Stimulated activated CD8-positive, alpha-beta memory T cell treated with anti-CD3 and anti-CD28 coated beads, Interleukin-12 subunit alpha, Interleukin-12 subunit beta, amount 100 ng/mL, for 4 hours (primary cell): ENCODE data around the gene DUXA.
"Not testable (repeated sequence)": the region's sequence is repeated elsewhere in the genome, so short reads cannot be mapped to it uniquely, and the experiment has no call there.

Experiments used
- DNase-seq: peaks from one replicate; pipeline ENCODE4 v3.0.0-alpha.2; 2020; ENCODE audit warnings: low read depth

The DUXA gene

DNA sequence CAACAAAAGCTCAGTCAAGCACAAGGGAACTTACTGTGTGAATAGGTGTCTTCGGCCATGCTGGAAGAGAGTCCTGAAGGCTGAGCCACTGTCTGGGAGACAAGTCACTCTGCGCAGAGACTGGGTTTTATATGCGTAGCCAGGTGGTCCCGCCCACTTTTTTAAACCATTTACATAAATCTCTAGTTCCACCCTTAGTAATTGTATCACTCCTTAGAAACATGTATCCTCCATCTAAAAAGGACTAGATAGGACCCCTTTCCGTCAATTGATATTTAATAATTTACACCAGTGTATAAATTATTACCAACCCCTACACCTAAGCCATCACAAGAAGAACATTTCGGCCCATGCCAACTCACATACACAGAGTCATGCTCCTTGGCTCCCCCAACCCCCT is at the start of gene DUXA:
DUXA (minus strand) TSS at position 101 of the 400 bp plus-strand sequence; CDS start at position 59, 42 bp downstream.
- DNase-seq = no peak

DNA sequence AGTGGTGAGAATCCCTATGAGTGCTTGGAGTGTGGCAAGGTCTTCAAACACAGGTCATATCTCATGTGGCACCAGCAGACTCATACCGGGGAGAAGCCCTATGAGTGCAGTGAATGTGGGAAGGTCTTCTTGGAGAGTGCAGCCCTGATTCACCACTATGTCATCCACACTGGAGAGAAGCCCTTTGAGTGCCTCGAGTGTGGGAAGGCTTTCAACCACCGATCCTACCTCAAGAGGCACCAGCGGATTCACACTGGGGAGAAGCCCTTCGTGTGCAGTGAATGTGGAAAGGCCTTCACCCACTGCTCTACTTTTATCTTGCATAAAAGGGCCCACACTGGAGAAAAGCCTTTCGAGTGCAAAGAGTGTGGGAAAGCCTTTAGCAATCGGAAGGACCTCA is 44.8 kb upstream of the DUXA start:
- no peak for DNase-seq

DNA sequence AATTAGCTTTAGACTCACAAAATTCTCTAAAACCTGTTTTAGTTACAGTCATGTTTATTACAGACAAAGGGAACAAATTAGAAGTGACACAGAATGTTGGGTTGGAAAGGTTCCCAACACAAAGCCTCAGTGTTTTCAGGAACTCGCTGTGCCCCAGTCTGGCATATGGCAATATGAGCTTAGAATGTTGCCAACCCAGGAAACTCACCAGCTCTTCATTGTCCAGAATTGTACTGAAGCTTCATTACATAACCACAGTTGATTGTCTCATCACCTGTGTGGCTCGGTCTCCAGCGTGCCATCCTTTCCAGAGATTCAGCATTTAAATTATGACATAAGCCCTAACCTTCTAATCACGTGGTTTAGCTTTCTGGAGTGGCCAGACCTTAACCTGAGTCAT is 43.1 kb upstream of the DUXA start:
- no peak for DNase-seq

- DNase-seq = no peak
Observed at GRCh38 chr19:57202160-57202559, 34.9 kb upstream of the DUXA start.

GRCh38 chr19:57197874-57198273 is 30.6 kb upstream of the DUXA start:
- DNase-seq = not testable (repeated sequence)

- DNase-seq = no peak
Observed at GRCh38 chr19:57192993-57193392, 25.7 kb upstream of the DUXA start.

- DNase-seq = no peak
Observed at GRCh38 chr19:57192077-57192420, 24.8 kb upstream of the DUXA start.

GRCh38 chr19:57191141-57192076 is 24.1 kb upstream of the DUXA start, which contains the start of gene ZNF264:
Gene ZNF264 (plus strand): TSS chr19:57191500. CDS start chr19:57191914, 414 bp downstream.
- DNase-seq = peak; percentile 81

DNA sequence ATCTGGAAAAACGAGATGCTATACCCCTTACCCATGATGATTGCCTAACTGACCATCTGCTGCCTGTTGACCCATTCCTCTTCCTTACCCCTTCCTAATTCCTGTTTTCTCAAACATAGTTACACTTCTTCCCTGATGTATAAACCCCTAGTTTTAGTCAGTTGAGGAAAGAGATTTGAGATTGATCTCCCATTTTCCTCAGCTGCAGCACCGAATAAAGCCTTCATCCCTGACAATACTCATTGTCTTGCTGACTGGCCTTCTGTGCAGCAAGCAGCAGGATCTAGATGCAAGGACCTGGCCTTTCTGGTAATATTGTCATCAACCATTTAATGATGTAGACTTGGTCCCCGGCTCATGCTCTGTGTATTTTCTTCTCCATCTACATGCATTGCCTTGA is 23.0 kb upstream of the DUXA start:
- no peak for DNase-seq

DNA sequence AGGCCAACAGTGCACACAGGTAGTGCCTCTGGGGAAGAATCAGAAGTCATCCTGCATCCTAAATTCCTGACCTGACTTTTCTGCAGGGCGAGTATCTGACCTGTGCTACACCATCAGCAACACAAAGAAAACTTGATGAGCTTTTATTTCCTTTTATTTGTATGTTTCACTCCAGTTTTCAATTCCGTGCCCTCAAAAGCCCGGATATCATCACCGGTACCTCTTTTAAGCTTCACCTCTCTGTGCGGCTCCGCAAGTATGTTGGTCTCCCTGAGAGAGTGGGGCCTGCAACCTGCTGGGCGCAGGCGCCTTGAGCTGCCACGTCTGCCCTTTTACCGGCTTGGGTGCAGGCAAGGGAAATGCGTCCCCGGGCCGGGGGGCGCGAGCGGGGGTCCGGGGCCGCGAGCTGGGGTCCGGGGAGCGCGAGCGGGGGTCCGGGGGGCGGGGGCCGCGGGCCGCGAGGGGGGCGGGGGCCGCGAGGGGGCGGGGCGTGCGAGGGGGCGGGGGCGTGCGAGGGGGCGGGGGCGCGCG is 4.3 kb upstream of the DUXA start:
- DNase-seq = no peak

DNA sequence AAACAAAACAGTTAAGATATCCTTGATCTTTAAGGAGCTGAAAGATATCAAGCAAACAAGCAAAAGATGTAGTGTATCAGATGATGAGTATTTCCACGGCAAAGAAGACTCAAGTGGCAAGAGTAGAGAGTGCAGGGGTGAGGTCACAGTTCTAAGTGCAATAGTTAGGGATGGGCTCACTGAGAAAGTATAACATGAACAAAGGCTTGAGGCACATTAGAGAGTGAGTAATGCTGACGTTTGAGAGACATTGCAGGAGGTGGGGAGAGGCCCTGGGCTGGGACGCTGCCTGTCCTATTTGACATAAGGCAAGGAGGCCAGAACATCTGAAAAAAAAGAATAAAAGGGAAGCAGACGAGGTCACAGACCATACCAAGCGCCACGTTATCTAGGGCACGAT is 1.4 kb downstream of the DUXA start:
- no peak for DNase-seq

GRCh38 chr19:57161985-57162539 is 5.2 kb downstream of the DUXA start:
- DNase-seq = no peak

- no peak for DNase-seq
Observed at GRCh38 chr19:57152921-57153320, 14.4 kb downstream of the DUXA start.

DNA sequence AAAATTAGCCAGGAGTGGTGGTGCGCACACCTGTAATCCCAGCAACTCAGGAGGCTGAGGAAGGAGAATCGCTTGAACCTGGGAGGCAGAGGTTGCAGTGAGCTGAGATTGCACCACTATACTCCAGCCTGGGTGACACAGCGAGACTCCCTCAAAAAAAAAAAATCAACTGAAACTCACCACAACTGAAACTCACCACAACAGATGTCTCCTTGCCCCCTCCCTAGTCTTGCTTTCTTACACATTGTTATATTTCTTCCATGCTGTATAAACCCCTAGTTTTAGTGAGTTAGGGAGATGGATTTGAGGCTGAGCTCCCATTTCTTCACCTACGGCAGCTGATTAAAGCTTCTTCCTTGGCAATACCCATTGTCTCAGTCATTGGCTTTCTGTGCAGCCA is 25.6 kb downstream of the DUXA start:
- DNase-seq = no peak

DNA sequence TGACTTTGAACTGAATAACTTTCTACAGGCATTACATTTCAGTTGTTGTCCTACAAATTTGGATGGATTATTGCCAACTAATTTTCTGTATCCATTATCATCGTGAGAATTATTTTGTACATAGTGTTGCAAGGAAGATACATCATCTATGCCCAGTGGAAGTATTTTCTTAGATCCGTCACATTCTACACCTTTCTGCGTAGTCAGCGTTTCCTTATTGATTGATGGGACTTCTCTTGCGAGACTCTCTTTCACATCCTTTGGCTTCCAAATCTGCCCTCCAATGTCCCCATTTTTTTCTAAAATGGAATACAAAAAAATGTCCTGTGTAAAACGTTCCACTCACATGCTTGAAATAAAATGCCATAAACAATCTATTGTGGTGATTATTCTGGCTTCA is 31.5 kb downstream of the DUXA start:
- no peak for DNase-seq

- not testable (repeated sequence) for DNase-seq
Observed at GRCh38 chr19:57127403-57127802, 39.9 kb downstream of the DUXA start.

- DNase-seq = no peak
Observed at GRCh38 chr19:57123882-57124281, 43.4 kb downstream of the DUXA start.

- DNase-seq = no peak
Observed at GRCh38 chr19:57118848-57119247, 48.4 kb downstream of the DUXA start.

DNA sequence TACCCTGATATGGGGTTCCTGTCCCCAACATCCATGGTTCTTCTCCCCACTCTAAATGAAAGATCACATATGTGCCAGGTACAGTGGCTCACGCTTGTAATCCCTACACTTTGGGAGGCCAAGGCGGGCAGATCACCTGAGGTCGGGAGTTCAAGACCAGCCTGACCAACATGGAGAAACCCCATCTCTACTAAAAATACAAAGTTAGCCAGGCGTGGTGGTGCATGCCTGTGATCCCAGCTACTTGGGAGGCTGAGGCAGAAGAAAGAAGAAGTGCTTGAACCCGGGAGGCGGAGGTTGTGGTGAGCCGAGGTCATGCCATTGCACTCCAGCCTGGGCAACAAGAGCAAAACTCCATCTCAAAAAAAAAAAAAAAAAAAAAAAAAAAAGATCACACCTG is 53.8 kb downstream of the DUXA start:
- DNase-seq = not testable (repeated sequence)

DNA sequence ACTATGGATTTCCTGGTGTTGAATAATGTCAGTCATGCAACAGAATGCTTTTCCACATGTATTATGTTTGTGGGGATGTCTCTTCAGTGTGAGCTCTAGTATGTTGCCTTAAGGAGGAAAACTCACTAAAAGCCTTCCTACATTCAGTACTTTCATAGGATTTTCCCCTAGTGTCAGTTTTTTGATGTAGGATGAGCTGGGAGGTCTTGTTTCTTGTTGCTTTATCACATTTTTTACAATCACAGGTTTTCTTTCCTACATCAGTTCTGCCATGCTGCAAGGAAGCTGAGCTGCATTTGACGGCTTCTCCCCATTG is 56.0 kb downstream of the DUXA start:
- no peak for DNase-seq

DNA sequence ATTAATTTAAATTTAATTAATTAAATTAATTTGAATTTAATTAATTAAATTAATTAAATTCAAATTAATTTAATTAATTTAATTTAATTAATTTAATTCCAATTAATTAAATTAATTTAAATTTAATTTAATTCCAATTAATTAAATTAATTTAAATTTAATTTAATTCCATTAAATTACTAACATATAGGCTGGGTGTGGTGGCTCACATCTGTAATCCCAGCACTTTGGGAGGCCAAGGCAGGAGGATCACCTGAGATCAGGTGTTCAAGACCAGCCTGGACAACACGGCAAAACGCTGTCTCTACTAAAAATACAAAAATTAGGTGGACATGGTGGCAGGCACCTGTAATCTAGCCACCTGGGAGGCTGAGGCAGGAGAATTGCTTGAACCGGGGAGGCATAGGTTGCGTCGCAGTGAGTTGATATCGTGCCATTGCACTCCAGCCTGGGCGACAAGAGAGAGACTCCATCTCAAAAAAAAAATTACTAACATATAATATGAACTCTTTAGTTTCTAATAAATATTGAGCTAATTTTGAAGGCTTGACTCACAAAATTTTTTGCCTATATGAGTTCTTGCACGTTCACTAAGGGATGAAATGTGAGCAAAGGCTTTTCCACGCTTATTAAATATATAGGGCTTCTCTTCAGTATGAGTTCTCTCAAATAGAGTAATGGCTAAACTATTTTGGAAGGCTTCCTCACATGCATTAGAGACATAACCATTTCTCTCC is 56.5 kb downstream of the DUXA start:
- DNase-seq = no peak

DNA sequence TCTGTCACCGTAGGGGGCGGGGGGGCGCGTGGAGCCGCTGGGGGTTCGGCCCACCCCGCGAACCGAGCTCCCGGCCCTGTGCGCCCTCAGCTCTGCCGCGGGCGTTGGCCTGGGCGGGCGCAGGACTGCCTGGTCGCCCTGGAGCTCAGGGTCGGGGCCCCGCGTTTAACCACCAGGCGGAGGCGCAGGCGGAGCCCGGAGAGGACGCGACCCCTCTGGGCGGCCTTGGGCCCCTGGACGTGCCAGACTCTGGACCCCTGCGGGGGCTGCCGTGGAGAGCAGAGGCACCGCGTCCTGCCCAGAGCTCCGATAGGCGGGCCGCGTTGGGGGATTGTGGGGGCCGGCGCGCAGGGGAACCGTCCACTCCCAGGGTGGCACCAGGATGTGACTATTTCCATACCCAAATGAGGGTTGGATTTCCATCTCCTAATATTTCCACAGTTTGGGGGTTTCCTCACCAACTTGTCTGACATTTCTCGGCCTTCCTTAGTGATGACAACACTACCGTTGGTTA is 60.5 kb downstream of the DUXA start:
- DNase-seq = no peak
